MV-4-11 (cell line): Measurements from ENCODE around the gene NEIL1.
A peak's percentile ranks its signal among the peaks of the same experiment; 100 is the strongest.
"Not testable (repeated sequence)": the region's sequence is repeated elsewhere in the genome, so short reads cannot be mapped to it uniquely, and the experiment has no call there.

ENCODE experiments used
- DNase-seq: peaks from one replicate; lab custom pipeline; 2025; lab: John Stamatoyannopoulos, UW

The NEIL1 gene, protein sequence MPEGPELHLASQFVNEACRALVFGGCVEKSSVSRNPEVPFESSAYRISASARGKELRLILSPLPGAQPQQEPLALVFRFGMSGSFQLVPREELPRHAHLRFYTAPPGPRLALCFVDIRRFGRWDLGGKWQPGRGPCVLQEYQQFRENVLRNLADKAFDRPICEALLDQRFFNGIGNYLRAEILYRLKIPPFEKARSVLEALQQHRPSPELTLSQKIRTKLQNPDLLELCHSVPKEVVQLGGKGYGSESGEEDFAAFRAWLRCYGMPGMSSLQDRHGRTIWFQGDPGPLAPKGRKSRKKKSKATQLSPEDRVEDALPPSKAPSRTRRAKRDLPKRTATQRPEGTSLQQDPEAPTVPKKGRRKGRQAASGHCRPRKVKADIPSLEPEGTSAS

GRCh38 chr15:75346796-75347221 is at the start of gene NEIL1:
TSS of gene NEIL1 (plus strand) at chr15:75347039. CDS start at chr15:75348906, 1,867 bp downstream.
- DNase-seq = no peak

DNA sequence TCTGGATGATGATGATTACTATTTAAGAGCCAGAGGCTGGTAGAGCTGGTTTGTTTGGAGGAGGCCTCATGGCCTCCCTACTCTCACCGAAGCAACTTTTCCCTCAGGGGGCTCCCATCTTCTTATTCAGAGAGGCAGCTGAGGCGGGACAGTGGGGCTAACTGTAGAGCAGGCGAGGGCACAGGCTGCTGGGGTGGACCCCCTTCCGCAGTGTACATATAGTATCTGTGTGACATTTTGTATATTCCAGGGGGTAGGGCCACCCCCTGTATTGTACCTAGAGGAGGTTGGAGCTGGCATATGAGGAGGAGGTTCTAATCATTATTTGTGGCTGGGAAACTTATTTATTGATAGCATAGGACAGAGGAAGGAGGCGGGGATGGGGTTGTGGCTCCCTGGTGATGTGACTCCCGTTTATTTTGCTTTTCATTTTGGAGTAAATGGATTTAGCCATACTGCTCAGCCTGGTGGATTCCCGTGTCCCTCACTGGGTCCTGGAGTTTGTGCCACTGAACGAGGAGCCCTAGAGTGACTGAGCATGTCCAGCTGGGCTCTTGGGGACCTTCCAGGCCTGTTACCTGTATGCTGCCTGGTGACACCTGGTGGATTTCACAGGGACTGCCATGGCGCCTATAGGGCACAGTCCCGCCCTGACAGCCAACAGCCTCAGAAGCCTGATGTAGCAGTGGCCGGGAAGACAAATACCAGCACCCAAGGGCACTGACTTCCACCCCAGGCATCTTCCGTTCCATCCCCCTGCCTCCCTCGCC is 48.1 kb upstream of the NEIL1 start:
- DNase-seq = not testable (repeated sequence)

- DNase-seq = not testable (repeated sequence)
Observed at GRCh38 chr15:75299311-75299688, 47.5 kb upstream of the NEIL1 start.

GRCh38 chr15:75300026-75300425 is 46.8 kb upstream of the NEIL1 start:
- not testable (repeated sequence) for DNase-seq

- DNase-seq = no peak
Observed at GRCh38 chr15:75302318-75302717, 44.5 kb upstream of the NEIL1 start.

- DNase-seq = not testable (repeated sequence)
Observed at GRCh38 chr15:75302753-75303152, 44.1 kb upstream of the NEIL1 start.

DNA sequence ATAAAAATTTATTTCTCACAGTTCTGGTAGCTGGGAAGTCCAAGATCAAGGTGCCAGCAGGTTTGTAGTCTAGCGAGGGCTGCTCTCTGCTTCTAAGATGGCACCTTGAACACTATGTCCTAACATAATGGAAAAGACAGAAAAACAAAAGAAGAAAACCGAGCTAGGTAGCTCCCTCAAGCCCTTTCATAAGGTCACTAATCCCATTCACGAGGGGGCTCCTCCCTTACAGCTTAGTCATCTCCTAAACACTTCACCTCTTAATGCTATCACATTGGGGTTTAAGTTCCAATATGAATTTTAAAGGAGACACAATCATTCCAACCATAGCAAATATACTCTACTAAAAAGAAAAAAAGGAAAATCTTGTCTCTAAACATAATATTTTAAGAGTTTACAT is 40.7 kb upstream of the NEIL1 start:
- no peak for DNase-seq

DNA sequence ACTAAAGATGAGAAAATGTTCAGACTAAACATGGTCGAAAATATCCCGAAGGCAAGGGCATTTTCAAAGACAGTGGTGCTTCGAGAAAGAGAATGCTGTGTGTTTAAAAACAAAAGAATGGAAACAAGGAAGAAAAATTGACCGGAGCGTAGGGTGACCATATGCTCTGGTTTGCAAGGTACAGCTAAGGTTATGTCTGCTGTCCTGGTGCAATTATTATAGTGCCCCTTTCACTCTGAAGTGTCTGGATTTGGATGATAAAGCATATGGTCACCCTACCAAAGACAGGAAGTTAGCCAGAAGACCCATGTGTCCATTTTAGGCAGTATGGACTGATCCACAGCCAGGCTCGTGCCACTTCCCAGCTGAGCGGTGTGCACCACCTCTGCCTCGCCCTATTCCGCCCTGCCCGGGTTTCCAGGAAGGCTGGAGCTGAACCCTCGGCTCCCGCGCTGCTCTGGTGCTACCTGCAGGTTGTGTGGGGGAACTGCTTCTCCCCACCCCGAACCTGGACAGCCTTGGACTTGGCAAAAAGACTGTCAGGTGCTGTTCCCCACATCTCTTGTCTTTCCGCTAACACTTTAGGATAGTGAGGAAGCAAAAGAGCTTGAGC is 39.0 kb upstream of the NEIL1 start:
- peak; percentile 10 for DNase-seq

GRCh38 chr15:75309711-75310110 is 37.1 kb upstream of the NEIL1 start:
- no peak for DNase-seq

- DNase-seq = peak; percentile 15
Observed at GRCh38 chr15:75312548-75312947, 34.3 kb upstream of the NEIL1 start.

- no peak for DNase-seq
Observed at GRCh38 chr15:75313116-75313845, 33.6 kb upstream of the NEIL1 start.

DNA sequence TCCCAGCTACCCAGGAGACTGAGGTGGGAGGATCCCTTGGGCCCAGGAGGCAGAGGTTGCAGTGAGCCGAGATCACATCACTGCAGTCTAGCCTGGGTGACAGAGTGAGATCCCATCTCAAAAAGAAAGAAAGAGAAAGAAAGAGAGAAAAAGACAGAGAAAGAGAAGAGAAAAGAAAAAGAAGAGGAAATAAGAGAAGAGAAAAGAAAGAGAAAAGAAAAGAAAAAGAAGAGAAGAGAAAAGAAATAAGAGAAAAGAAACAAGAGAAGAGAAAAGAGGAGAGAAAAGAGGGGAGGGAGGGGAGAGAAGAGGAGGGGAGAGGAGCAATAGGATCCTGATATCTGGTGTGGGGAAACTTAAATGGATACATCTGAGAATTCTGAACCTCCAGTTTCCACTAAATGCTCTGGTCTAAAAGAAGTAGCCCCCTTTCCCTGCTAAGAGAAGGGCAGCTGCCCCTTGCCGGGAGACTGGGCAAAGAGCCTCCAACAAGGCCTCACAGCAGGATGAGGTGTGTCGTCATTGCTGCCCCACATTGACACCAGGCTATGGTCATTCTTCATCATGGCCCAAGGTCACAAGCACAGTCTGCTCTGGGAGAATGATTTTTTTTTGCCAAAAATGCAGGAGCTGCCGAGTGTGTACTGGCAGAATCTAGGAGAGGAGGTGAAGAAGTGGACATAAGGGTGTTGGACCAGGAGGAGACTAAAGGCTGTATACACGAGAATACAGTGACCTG is 32.1 kb upstream of the NEIL1 start:
- no peak for DNase-seq

GRCh38 chr15:75319231-75319897 is 27.5 kb upstream of the NEIL1 start:
- DNase-seq = not testable (repeated sequence)

DNA sequence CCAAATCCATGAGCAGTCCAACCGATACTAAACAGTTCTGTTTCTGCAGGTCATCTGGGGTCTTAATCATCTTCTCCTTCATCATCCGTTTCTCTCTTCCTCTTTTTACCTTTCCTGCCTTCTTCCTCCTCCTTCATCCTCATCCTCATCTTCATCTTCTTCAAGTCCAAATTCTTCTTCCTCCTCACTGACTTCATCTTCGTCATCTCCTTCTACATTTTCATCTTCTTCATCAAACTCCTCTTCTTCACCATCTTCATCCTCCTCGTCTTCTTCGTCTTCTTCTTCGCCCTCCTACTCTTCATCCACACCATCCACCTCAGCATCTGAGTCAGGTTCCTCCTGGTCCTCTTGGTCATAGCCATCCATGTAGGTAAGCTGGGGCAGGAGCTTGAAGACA is 25.1 kb upstream of the NEIL1 start:
- DNase-seq = no peak

DNA sequence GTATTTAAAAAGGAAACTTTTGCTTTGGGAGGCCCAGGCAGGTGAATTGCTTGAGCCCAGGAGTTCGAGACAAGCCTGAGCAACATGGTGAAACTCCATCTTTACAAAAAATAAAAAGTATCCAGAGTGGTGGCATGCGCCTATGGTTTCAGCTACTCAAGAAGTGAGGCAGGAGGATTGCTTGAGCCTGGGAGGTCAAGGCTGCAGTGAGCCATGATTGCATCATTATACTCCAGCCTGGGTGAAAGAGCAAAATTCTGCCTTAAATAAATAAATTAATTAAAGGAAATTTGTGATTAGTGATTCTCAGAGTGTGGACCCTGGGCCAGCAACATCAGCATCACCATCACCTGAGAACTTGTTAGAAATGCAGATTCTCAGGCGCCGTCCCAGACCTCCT is 20.9 kb upstream of the NEIL1 start:
- DNase-seq = no peak

DNA sequence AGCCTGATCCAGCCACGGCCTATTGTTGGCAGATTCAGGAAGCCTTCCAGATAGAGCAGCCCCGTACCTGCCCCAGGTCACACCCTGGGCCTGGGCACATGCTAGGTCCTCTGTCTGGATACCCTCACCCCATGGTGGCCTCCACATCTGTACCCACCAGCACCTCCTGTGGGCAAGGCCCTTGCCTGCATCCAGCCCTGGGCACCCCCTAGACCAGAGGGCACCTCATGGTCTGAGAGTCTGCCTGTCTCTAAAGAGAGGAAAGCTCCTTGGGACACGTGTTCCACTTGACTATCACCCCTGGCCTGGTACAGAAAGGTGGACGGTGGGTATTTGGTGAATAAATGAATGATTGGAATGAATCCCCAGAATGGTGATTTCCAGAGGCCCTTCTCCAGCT is 19.8 kb upstream of the NEIL1 start:
- no peak for DNase-seq

DNA sequence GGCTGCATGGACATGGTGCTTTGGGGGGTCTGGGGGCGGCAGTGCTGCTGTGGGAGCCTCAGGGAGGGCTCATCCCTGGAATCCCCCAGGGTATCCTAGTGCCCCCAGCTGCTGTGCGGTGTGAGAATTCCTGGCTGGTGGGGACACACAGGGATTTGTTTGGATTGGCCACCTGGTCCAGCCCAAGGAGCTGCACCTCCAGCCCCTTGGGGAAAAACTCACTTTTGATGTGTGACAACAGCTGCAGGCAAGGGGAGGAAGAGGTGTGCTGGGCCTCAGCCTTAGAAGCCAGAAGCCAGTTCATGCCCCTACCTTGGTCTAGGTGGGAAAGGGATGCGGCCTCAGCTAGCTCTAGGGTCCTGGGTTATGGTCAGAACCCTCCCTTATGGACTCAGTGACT is 19.3 kb upstream of the NEIL1 start:
- no peak for DNase-seq

DNA sequence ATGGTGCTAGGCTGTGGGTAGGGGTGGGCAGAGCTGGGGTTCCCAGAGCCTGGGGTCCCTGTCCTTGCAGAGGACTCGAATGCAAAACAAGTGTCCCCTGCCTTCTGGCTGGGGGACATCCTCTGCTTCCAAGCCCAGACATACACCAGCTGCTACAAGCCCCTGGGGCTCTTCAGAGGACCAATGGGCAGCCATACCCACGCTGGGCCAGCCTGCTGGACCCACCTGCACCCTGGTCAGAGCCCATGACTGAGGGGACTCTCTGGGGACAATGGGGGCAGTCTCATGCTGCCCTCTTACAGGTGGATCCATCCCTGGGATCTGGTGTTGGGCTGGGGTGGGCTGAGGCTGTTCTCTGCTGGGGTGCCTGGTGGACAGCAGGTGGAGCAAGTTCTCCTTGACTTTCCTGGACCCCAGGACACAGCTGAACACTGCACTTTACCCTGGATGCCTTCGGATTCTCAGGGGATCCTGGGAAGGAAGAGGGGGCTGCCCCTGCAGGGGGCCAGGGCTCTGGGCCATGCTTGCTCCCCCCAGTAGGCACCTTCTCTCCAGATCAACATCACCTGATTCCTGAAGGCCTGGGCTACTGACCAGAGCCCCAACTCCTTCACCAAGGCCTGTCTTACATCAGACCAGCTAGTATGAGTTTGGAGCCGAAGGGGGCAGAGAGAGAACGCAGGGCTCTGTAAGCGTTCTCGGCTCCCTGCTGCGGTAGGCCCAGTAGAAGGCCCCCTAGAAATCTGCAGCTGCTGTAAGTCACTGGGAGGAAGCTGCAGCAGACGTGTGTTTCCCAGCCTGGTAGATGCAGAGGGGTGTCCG is 18.1 kb upstream of the NEIL1 start:
- no peak for DNase-seq

- DNase-seq = no peak
Observed at GRCh38 chr15:75329571-75329970, 17.3 kb upstream of the NEIL1 start.

- DNase-seq = not testable (repeated sequence)
Observed at GRCh38 chr15:75332093-75332492, 14.7 kb upstream of the NEIL1 start.
